Measurements from ENCODE around the gene RING1.

- TF ChIP-seq CREB1 (CRISPR knock-in tag; IDR thresholded peaks at IDR 0.05; ENCODE audit: low read depth) = no peak
- TF ChIP-seq, protein P1, sequence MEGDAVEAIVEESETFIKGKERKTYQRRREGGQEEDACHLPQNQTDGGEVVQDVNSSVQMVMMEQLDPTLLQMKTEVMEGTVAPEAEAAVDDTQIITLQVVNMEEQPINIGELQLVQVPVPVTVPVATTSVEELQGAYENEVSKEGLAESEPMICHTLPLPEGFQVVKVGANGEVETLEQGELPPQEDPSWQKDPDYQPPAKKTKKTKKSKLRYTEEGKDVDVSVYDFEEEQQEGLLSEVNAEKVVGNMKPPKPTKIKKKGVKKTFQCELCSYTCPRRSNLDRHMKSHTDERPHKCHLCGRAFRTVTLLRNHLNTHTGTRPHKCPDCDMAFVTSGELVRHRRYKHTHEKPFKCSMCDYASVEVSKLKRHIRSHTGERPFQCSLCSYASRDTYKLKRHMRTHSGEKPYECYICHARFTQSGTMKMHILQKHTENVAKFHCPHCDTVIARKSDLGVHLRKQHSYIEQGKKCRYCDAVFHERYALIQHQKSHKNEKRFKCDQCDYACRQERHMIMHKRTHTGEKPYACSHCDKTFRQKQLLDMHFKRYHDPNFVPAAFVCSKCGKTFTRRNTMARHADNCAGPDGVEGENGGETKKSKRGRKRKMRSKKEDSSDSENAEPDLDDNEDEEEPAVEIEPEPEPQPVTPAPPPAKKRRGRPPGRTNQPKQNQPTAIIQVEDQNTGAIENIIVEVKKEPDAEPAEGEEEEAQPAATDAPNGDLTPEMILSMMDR (conservative IDR thresholded peaks at IDR 0.05; ENCODE audit: low read depth in 2 of 2) = no peak
- no peak for TF ChIP-seq POLR2AphosphoS5 (IDR thresholded peaks at IDR 0.05; ENCODE audit: low read depth)
- no peak for TF ChIP-seq EZH2 (IDR thresholded peaks at IDR 0.05; ENCODE audit: low read depth, unreplicated experiment)
- TF ChIP-seq EZH2phosphoT487 (IDR thresholded peaks at IDR 0.05; ENCODE audit: unreplicated experiment) = no peak
- TF ChIP-seq JUNB (IDR thresholded peaks at IDR 0.05; ENCODE audit: unreplicated experiment) = no peak
- TF ChIP-seq REST (IDR thresholded peaks at IDR 0.05; ENCODE audit: unreplicated experiment) = no peak
- no peak for TF ChIP-seq ZNF462 (CRISPR knock-in tag; IDR thresholded peaks at IDR 0.05)
- TF ChIP-seq NANOG (IDR thresholded peaks at IDR 0.05; ENCODE audit: borderline replicate concordance) = no peak
- TF ChIP-seq ZNF114 (CRISPR knock-in tag; IDR thresholded peaks at IDR 0.05) = no peak
- no peak for TF ChIP-seq ZNF331 (CRISPR knock-in tag; IDR thresholded peaks at IDR 0.05; ENCODE audit: low read depth)
- TF ChIP-seq, protein P2, sequence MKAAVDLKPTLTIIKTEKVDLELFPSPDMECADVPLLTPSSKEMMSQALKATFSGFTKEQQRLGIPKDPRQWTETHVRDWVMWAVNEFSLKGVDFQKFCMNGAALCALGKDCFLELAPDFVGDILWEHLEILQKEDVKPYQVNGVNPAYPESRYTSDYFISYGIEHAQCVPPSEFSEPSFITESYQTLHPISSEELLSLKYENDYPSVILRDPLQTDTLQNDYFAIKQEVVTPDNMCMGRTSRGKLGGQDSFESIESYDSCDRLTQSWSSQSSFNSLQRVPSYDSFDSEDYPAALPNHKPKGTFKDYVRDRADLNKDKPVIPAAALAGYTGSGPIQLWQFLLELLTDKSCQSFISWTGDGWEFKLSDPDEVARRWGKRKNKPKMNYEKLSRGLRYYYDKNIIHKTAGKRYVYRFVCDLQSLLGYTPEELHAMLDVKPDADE (IDR thresholded peaks at IDR 0.05) = no peak
- no peak for TF ChIP-seq STAT1 (IDR thresholded peaks at IDR 0.05; ENCODE audit: unreplicated experiment)
Observed at GRCh38 chr6:33160096-33160495, 48.2 kb upstream of the RING1 start.

Data from GM23338 (cell line).